Stimulated activated CD8-positive, alpha-beta memory T cell treated with anti-CD3 and anti-CD28 coated beads, Interleukin-2, amount 100 ng/mL, for 1 hour (primary cell): ENCODE results near the gene NKAIN2.

Experiments used
- DNase-seq, 2 donors: peaks; one replicate each; pipeline ENCODE4 v3.0.0-alpha.2; 2020; ENCODE audit warnings: low read depth in 2 of 2

Gene NKAIN2

GRCh38 chr6:124825564-124825963, 1021.9 kb downstream of the NKAIN2 start:
- no peak for DNase-seq

- no peak for DNase-seq
Observed at GRCh38 chr6:124829822-124830221, 1026.2 kb downstream of the NKAIN2 start.

GRCh38 chr6:124830506-124830905, 1026.8 kb downstream of the NKAIN2 start:
- no peak for DNase-seq

GRCh38 chr6:124854338-124854922, 1050.8 kb downstream of the NKAIN2 start:
- no peak for DNase-seq

- DNase-seq = no peak
Observed at GRCh38 chr6:124857746-124858145, 1054.1 kb downstream of the NKAIN2 start.

GRCh38 chr6:124858564-124858963, 1054.9 kb downstream of the NKAIN2 start:
- DNase-seq = no peak

- no peak for DNase-seq
Observed at GRCh38 chr6:124859366-124859765, 1055.7 kb downstream of the NKAIN2 start.

GRCh38 chr6:124866040-124866439, 1062.4 kb downstream of the NKAIN2 start:
- no peak for DNase-seq

- no peak for DNase-seq
Observed at GRCh38 chr6:124867121-124867520, 1063.5 kb downstream of the NKAIN2 start.

GRCh38 chr6:124868481-124868880, 1064.8 kb downstream of the NKAIN2 start:
- no peak for DNase-seq

- DNase-seq = no peak
Observed at GRCh38 chr6:124869416-124869815, 1065.8 kb downstream of the NKAIN2 start.

GRCh38 chr6:124870611-124871459, 1067.2 kb downstream of the NKAIN2 start:
- no peak for DNase-seq

GRCh38 chr6:124872361-124873065, 1068.8 kb downstream of the NKAIN2 start:
- DNase-seq = no peak

- DNase-seq = no peak
Observed at GRCh38 chr6:124873066-124873410, 1069.4 kb downstream of the NKAIN2 start.
